ENCODE results near the gene KBTBD3. TPM values are rescaled to one million over a fixed set of nuclear protein-coding genes. Genes with fewer than 3 reads are reported as not detected.
A peak's percentile ranks its signal among the peaks of the same experiment; 100 is the strongest.

The KBTBD3 gene
- total and polyA plus RNA-seq, 2 donors (not counting 1 experiment from before 2014, with no cell fraction given), result 2.5 to 12.4 TPM

DNA sequence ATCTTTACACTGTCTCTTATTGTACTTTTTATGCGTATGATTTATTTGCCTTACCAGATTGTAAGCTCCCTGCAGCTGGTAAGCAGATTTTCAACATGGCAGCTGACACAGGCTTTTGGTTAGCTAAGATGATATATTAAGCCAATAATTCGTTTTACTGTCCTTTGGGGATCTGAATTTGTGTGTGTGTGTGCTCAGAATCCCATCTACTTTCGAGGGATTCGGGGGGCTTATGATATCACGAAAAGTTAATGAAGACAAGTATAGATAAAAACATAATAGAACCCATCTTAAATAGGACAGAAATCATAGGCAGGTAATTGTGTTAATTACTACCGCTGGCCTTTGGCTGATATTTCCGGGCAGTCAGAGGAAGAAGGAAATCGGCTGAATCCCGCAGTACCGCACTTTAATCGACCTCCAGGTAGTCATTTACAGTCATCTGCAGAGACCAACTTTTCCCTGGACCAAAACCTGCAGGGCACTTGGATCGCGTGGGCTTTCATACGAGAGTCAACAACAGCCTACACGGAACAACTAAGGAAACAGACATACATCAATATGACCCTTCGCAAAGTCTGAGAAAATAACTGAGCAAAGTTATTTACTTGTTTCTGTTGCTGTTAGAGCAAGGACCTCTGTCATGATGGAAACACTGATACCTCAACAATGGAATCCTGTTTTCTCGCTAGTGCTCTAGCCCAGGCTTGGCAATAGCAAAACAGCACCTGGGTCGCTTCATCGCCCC, 802 bp downstream of the KBTBD3 start:
- Histone ChIP-seq H3K27ac (ENCODE audit: insufficient read depth, low read length) (peak overlapping the region; percentile 58), H2AFZ (ENCODE audit: low read length) (peak overlapping the region; percentile 75), H3K4me1 (ENCODE audit: control insufficient read depth, extremely low read depth, insufficient read depth, low read length) (no peaks in the 10 kb centered on the region), H3K4me3 (replicated peaks in 1 of 4; ENCODE audit: control extremely low read depth in 1 of 4, insufficient read depth in 1 of 4, low read depth in 3 of 4, low read length in 4 of 4) (peak overlapping the region; percentile 58 to 96 (median 76)), H3K27me3 (ENCODE audit: control insufficient read depth, insufficient read depth, low read length) (no peaks in the 10 kb centered on the region), H3K9ac (ENCODE audit: insufficient read depth, low read length) (peak overlapping the region; percentile 54), H3K4me2 (ENCODE audit: extremely low read depth, insufficient read depth, low read length) (peak overlapping the region; percentile 97), H3K9me3 (ENCODE audit: control insufficient read depth, insufficient read depth, low read depth, low read length) (no peaks in the 10 kb centered on the region), H3K79me2 (ENCODE audit: control insufficient read depth, insufficient read depth, low read length) (peaks cover 23% of the 10 kb centered on the region), H4K20me1 (ENCODE audit: control insufficient read depth, extremely low read depth, insufficient read depth, low read length) (no peaks in the 10 kb centered on the region), H3K36me3 (ENCODE audit: control insufficient read depth, insufficient read depth, low read length) (peaks cover 4% of the 10 kb centered on the region)
- TF ChIP-seq, protein P1, sequence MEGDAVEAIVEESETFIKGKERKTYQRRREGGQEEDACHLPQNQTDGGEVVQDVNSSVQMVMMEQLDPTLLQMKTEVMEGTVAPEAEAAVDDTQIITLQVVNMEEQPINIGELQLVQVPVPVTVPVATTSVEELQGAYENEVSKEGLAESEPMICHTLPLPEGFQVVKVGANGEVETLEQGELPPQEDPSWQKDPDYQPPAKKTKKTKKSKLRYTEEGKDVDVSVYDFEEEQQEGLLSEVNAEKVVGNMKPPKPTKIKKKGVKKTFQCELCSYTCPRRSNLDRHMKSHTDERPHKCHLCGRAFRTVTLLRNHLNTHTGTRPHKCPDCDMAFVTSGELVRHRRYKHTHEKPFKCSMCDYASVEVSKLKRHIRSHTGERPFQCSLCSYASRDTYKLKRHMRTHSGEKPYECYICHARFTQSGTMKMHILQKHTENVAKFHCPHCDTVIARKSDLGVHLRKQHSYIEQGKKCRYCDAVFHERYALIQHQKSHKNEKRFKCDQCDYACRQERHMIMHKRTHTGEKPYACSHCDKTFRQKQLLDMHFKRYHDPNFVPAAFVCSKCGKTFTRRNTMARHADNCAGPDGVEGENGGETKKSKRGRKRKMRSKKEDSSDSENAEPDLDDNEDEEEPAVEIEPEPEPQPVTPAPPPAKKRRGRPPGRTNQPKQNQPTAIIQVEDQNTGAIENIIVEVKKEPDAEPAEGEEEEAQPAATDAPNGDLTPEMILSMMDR (conservative IDR thresholded peaks at IDR 0.05 in 1 of 2, IDR thresholded peaks at IDR 0.05 in 1 of 2; ENCODE audit: low read depth in 1 of 2, low read length in 2 of 2), result no peak
- no peak for TF ChIP-seq EZH2 (IDR thresholded peaks at IDR 0.05; ENCODE audit: low read length, missing control alignments)
- no peak for DNase-seq (ENCODE audit: low read depth in 2 of 2)

DNA sequence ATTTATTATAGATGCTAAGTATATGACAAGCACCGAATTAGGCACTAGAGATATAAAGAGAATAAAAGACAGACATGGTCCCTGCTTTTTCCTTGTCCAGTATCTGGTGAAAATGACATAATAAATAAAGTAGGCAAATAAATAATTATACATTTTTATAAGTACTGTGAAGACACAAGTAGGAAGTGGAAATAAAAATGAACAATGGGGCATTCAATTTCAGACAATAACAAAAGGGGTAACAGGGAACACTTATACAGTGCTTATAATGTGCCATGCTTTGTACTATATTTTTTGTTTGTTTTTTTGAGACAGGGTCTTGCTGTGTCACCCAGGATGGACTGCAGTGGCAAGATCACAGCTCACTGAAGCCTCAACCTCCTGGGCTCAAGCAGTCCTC, 4.3 kb downstream of the KBTBD3 start:
- TF ChIP-seq EZH2 (IDR thresholded peaks at IDR 0.05; ENCODE audit: low read length, missing control alignments), result no peak
- peaks cover 2% of the 10 kb centered on the region for H3K79me2 ChIP-seq (ENCODE audit: control insufficient read depth, insufficient read depth, low read length)
- no peaks in the 10 kb centered on the region for H3K9me3 ChIP-seq (ENCODE audit: control insufficient read depth, insufficient read depth, low read depth, low read length)
- H3K4me3 ChIP-seq (replicated peaks in 1 of 4; ENCODE audit: control extremely low read depth in 1 of 4, insufficient read depth in 1 of 4, low read depth in 3 of 4, low read length in 4 of 4), result no peak overlapping the region
- no peaks in the 10 kb centered on the region for H4K20me1 ChIP-seq (ENCODE audit: control insufficient read depth, extremely low read depth, insufficient read depth, low read length)
- DNase-seq (ENCODE audit: low read depth in 2 of 2), result no peak
- no peak overlapping the region for H3K9ac ChIP-seq (ENCODE audit: insufficient read depth, low read length)
- H3K4me2 ChIP-seq (ENCODE audit: extremely low read depth, insufficient read depth, low read length), result no peak overlapping the region
- H3K4me1 ChIP-seq (ENCODE audit: control insufficient read depth, extremely low read depth, insufficient read depth, low read length), result no peaks in the 10 kb centered on the region
- H3K27ac ChIP-seq (ENCODE audit: insufficient read depth, low read length), result no peak overlapping the region
- H3K27me3 ChIP-seq (ENCODE audit: control insufficient read depth, insufficient read depth, low read length), result no peaks in the 10 kb centered on the region
- no peak overlapping the region for H2AFZ ChIP-seq (ENCODE audit: low read length)
- no peaks in the 10 kb centered on the region for H3K36me3 ChIP-seq (ENCODE audit: control insufficient read depth, insufficient read depth, low read length)

DNA sequence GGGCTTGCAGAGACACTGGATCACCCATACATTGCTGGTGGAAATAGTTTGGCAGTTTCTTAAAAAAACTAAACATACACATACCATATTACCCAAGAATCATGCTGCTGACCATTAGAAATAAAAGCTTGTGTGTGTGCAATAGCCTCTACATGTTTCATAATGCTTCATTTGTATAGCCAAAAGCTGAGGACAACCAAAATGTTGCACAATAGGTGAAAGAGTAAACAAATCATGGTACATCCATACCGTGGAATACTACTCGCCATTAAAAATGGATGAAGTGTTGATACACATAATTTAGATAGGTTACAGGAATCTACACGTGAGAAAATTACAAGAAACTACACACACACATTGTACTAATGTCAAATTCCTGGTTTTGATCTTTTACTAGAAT, 6.5 kb downstream of the KBTBD3 start:
- Histone ChIP-seq H3K9ac (ENCODE audit: insufficient read depth, low read length) (no peak overlapping the region), H3K36me3 (ENCODE audit: control insufficient read depth, insufficient read depth, low read length) (no peaks in the 10 kb centered on the region), H2AFZ (ENCODE audit: low read length) (no peak overlapping the region), H3K79me2 (ENCODE audit: control insufficient read depth, insufficient read depth, low read length) (no peaks in the 10 kb centered on the region), H3K4me2 (ENCODE audit: extremely low read depth, insufficient read depth, low read length) (no peak overlapping the region), H3K27ac (ENCODE audit: insufficient read depth, low read length) (no peak overlapping the region), H3K4me3 (replicated peaks in 1 of 4; ENCODE audit: control extremely low read depth in 1 of 4, insufficient read depth in 1 of 4, low read depth in 3 of 4, low read length in 4 of 4) (no peak overlapping the region), H3K27me3 (ENCODE audit: control insufficient read depth, insufficient read depth, low read length) (no peaks in the 10 kb centered on the region), H4K20me1 (ENCODE audit: control insufficient read depth, extremely low read depth, insufficient read depth, low read length) (no peaks in the 10 kb centered on the region), H3K4me1 (ENCODE audit: control insufficient read depth, extremely low read depth, insufficient read depth, low read length) (no peaks in the 10 kb centered on the region), H3K9me3 (ENCODE audit: control insufficient read depth, insufficient read depth, low read depth, low read length) (no peaks in the 10 kb centered on the region)
- TF ChIP-seq EZH2 (IDR thresholded peaks at IDR 0.05; ENCODE audit: low read length, missing control alignments), result no peak
- TF ChIP-seq, protein P1 (conservative IDR thresholded peaks at IDR 0.05 in 1 of 2, IDR thresholded peaks at IDR 0.05 in 1 of 2; ENCODE audit: low read depth in 1 of 2, low read length in 2 of 2), result no peak
- peak in 1 of 2 donors; percentile 60 for DNase-seq (ENCODE audit: low read depth in 2 of 2)
